HEK293 (cell line): ENCODE results near the gene STK35.

Experiments
- CTCF ChIA-PET: fragments of 350-600 bp; formaldehyde crosslinking; extraction: SDS; loops from one replicate; lab custom pipeline; 2021; ENCODE audit warnings: antibody characterized with exemption; lab: Yijun Ruan, JAX
- POLR2A ChIA-PET: fragments of 300-600 bp; formaldehyde crosslinking; extraction: SDS; loops from one replicate; lab custom pipeline; 2020; ENCODE audit warnings: antibody characterized with exemption, inconsistent platforms; lab: Yijun Ruan, JAX
- H3K27ac ChIP-seq: fragments of 200-500 bp; sonication (Bioruptor generic); 2 replicates; pipeline ENCODE4 v1.5.1; 2014; ENCODE audit warnings: low read depth, low read length, control low read depth, inconsistent platforms; ENCODE audit errors: extremely low read depth
- H3K36me3 ChIP-seq, 2 experiments: fragments of 200-500 bp in 1 of 2; sonication (Bioruptor generic) in 1 of 2; 1 replicate in 1 of 2; 2 replicates in 1 of 2; pipeline ENCODE4 v1.5.1; 2014 to 2017; ENCODE audit warnings: inconsistent platforms in 2 of 2, low read length in 2 of 2; ENCODE audit not compliant: control insufficient read depth in 2 of 2, insufficient read depth in 1 of 2
- H3K4me1 ChIP-seq: fragments of 200-500 bp; sonication (Bioruptor generic); 2 replicates; pipeline ENCODE4 v1.5.1; 2014; ENCODE audit warnings: mild to moderate bottlenecking, low read length, inconsistent platforms; ENCODE audit not compliant: control insufficient read depth, insufficient read depth
- H3K4me3 ChIP-seq: 2 replicates; pipeline ENCODE4 v1.5.1; 2011; ENCODE audit warnings: low read depth, mild to moderate bottlenecking, control low read depth, low read length, moderate library complexity
- H3K9me3 ChIP-seq: fragments of 200-500 bp; sonication (Bioruptor generic); 2 replicates; pipeline ENCODE4 v1.5.1; 2014; ENCODE audit warnings: low read depth, low read length, inconsistent platforms; ENCODE audit not compliant: control insufficient read depth, insufficient read depth
- ELK4 ChIP-seq: IDR thresholded peaks from 2 replicates; pipeline ENCODE4 v1.6.1; 2011; ENCODE audit warnings: mild to moderate bottlenecking, low read depth, low read length, borderline replicate concordance
- HOXA7 ChIP-seq: sonication (generic); formaldehyde crosslinking; IDR thresholded peaks from 2 replicates; pipeline ENCODE4 v1.8.1; 2022; ENCODE audit warnings: missing genetic modification reagents, borderline replicate concordance
- HOXD13 ChIP-seq: sonication (generic); formaldehyde crosslinking; IDR thresholded peaks from 2 replicates; pipeline ENCODE4 v1.8.0; 2022; ENCODE audit warnings: missing genetic modification reagents, borderline replicate concordance
- IKZF3 ChIP-seq: fragments of 450-650 bp; IDR thresholded peaks from 2 replicates; pipeline ENCODE4 v1.5.0; 2018; ENCODE audit warnings: missing biosample characterization, mild to moderate bottlenecking, missing genetic modification characterization, moderate library complexity
- PRDM4 ChIP-seq: fragments of 450-650 bp; formaldehyde crosslinking; IDR thresholded peaks from 2 replicates; pipeline ENCODE4 v1.5.1; 2017; ENCODE audit warnings: missing biosample characterization, missing genetic modification characterization
- ZBTB20 ChIP-seq: fragments of 450-650 bp; formaldehyde crosslinking; IDR thresholded peaks from 2 replicates; pipeline ENCODE4 v1.5.1; 2016; ENCODE audit warnings: missing biosample characterization, missing genetic modification characterization
- ZNF146 ChIP-seq: fragments of 450-650 bp; formaldehyde crosslinking; IDR thresholded peaks from 2 replicates; pipeline ENCODE4 v1.5.1; 2016; ENCODE audit warnings: missing biosample characterization, missing genetic modification characterization
- ZNF174 ChIP-seq: fragments of 450-650 bp; formaldehyde crosslinking; IDR thresholded peaks from 2 replicates; pipeline ENCODE4 v1.5.0; 2017; ENCODE audit warnings: missing biosample characterization, mild to moderate bottlenecking, missing genetic modification characterization
- ZNF223 ChIP-seq: fragments of 450-650 bp; formaldehyde crosslinking; IDR thresholded peaks from 2 replicates; pipeline ENCODE4 v1.5.1; 2016; ENCODE audit warnings: missing biosample characterization, missing genetic modification characterization
- ZNF23 ChIP-seq: fragments of 450-650 bp; formaldehyde crosslinking; IDR thresholded peaks from 2 replicates; pipeline ENCODE4 v1.5.1; 2016; ENCODE audit warnings: missing biosample characterization, missing genetic modification characterization, borderline replicate concordance
- ZNF302 ChIP-seq: fragments of 450-650 bp; formaldehyde crosslinking; IDR thresholded peaks from 2 replicates; pipeline ENCODE4 v1.5.1; 2016; ENCODE audit warnings: missing biosample characterization, missing genetic modification characterization, low read depth
- ZNF37A ChIP-seq: fragments of 450-650 bp; IDR thresholded peaks from 2 replicates; pipeline ENCODE4 v1.5.1; 2018; ENCODE audit warnings: missing biosample characterization, missing genetic modification characterization
- ZNF433 ChIP-seq: fragments of 450-650 bp; formaldehyde crosslinking; IDR thresholded peaks from 2 replicates; pipeline ENCODE4 v1.5.1; 2016; ENCODE audit warnings: missing biosample characterization, missing genetic modification characterization, low read depth
- ZNF529 ChIP-seq: fragments of 450-650 bp; formaldehyde crosslinking; IDR thresholded peaks from 2 replicates; pipeline ENCODE4 v1.5.1; 2017; ENCODE audit warnings: missing genetic modification characterization, missing biosample characterization; ENCODE audit not compliant: insufficient replicate concordance
- ZNF555 ChIP-seq: fragments of 450-650 bp; formaldehyde crosslinking; conservative IDR thresholded peaks from 2 replicates; pipeline ENCODE4 v1.5.1; 2017; ENCODE audit warnings: missing biosample characterization, mild to moderate bottlenecking, missing genetic modification characterization, inconsistent platforms
- ZNF561 ChIP-seq: fragments of 450-650 bp; IDR thresholded peaks from 2 replicates; pipeline ENCODE4 v1.5.1; 2018; ENCODE audit warnings: missing biosample characterization, missing genetic modification characterization, borderline replicate concordance
- ZNF707 ChIP-seq: fragments of 450-650 bp; formaldehyde crosslinking; IDR thresholded peaks from 2 replicates; pipeline ENCODE4 v1.5.1; 2016; ENCODE audit warnings: missing biosample characterization, missing genetic modification characterization
- ZNF785 ChIP-seq: fragments of 450-650 bp; formaldehyde crosslinking; IDR thresholded peaks from 2 replicates; pipeline ENCODE4 v1.5.1; 2016; ENCODE audit warnings: missing biosample characterization, missing genetic modification characterization
- ZNF791 ChIP-seq: fragments of 450-650 bp; formaldehyde crosslinking; IDR thresholded peaks from 2 replicates; pipeline ENCODE4 v1.5.1; 2016; ENCODE audit warnings: missing biosample characterization, missing genetic modification characterization
- TF ChIP-seq, protein P1 (sequence below): fragments of 450-650 bp; formaldehyde crosslinking; IDR thresholded peaks from 2 replicates; pipeline ENCODE4 v1.5.1; 2016; ENCODE audit warnings: missing biosample characterization, missing genetic modification characterization
- TF ChIP-seq, protein P2 (sequence below): fragments of 450-650 bp; formaldehyde crosslinking; IDR thresholded peaks from 2 replicates; pipeline ENCODE4 v1.5.0; 2017; ENCODE audit warnings: missing biosample characterization, missing genetic modification characterization, borderline replicate concordance
- TF ChIP-seq, protein P3 (sequence below): fragments of 450-650 bp; formaldehyde crosslinking; IDR thresholded peaks from 2 replicates; pipeline ENCODE4 v1.5.1; 2016; ENCODE audit warnings: missing biosample characterization, missing genetic modification characterization

The STK35 gene

DNA sequence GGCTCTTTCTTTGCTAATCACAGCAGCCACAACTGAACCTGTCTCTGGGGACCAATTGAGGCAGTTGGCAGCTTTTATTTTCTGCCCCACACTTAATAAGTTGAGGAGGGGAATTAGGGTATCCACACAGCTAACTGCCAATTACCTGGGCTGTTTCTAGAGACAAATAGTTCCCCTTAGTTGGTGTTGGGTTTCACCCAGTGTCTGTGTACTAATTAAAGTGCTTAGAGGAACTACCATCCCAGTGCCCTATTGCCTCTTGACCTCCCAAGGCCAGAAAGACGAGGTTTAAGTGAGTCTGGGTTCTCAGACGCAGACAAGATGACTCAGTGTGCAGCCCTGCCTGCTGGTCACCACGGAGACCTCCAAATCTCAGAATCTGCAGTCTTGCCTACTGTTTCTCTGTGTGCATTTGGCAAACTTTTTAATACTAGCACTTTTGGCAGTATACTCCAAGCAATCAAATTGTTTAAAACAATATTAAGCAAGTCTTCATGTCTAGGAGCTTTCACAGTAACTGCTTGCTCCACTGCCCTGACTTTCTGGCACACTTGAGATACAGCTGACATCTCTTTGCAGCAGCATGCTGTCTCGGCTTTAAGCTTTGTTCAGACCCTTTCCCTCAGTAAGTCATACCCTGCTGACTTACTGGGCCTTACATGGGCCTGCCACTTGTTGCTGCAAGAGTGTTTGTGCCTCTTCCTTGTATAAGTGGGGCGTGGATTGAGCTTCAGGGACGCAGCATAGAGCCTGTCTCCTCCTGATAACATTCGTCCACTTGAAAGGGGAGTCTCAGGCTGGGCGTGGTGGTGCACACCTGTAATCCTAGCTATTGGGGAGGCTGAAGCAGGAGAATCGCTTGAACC, 31.9 kb downstream of the STK35 start (continued):
- TF ChIP-seq PRDM4 (tag by site-specific recombination) = peak; percentile 41; the same call in 1 of the 2 replicates
- TF ChIP-seq ZNF146 (tag by site-specific recombination) = no peak
- TF ChIP-seq ZNF555 = no peak
- TF ChIP-seq ZNF37A (tag by site-specific recombination) = no peak
- TF ChIP-seq ZNF433 (tag by site-specific recombination) = no peak
- no peak for TF ChIP-seq HOXD13

- Histone ChIP-seq H3K9me3 (no peaks in the 10 kb centered on the region), H3K27ac (no peak overlapping the region), H3K4me1 (no peaks in the 10 kb centered on the region), H3K4me3 (no peak overlapping the region), H3K36me3 (peaks cover 0 to 22% of the 10 kb centered on the region in 2 experiments; a peak in 1 of 3 replicates)
- no peak for TF ChIP-seq ZNF302 (tag by site-specific recombination)
- TF ChIP-seq ZNF791 = no peak
- TF ChIP-seq ELK4 = no peak
- TF ChIP-seq, protein P1, sequence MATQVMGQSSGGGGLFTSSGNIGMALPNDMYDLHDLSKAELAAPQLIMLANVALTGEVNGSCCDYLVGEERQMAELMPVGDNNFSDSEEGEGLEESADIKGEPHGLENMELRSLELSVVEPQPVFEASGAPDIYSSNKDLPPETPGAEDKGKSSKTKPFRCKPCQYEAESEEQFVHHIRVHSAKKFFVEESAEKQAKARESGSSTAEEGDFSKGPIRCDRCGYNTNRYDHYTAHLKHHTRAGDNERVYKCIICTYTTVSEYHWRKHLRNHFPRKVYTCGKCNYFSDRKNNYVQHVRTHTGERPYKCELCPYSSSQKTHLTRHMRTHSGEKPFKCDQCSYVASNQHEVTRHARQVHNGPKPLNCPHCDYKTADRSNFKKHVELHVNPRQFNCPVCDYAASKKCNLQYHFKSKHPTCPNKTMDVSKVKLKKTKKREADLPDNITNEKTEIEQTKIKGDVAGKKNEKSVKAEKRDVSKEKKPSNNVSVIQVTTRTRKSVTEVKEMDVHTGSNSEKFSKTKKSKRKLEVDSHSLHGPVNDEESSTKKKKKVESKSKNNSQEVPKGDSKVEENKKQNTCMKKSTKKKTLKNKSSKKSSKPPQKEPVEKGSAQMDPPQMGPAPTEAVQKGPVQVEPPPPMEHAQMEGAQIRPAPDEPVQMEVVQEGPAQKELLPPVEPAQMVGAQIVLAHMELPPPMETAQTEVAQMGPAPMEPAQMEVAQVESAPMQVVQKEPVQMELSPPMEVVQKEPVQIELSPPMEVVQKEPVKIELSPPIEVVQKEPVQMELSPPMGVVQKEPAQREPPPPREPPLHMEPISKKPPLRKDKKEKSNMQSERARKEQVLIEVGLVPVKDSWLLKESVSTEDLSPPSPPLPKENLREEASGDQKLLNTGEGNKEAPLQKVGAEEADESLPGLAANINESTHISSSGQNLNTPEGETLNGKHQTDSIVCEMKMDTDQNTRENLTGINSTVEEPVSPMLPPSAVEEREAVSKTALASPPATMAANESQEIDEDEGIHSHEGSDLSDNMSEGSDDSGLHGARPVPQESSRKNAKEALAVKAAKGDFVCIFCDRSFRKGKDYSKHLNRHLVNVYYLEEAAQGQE (tag by site-specific recombination) = no peak
- no peak for TF ChIP-seq ZNF23 (tag by site-specific recombination)
- no peak for TF ChIP-seq ZNF529 (tag by site-specific recombination)
- no peak for TF ChIP-seq ZBTB20 (tag by site-specific recombination)
- no peak for TF ChIP-seq HOXA7 (CRISPR knock-in tag)
- TF ChIP-seq ZNF785 = no peak
- no peak for TF ChIP-seq IKZF3
- no peak for TF ChIP-seq ZNF223 (tag by site-specific recombination)
- TF ChIP-seq, protein P2, sequence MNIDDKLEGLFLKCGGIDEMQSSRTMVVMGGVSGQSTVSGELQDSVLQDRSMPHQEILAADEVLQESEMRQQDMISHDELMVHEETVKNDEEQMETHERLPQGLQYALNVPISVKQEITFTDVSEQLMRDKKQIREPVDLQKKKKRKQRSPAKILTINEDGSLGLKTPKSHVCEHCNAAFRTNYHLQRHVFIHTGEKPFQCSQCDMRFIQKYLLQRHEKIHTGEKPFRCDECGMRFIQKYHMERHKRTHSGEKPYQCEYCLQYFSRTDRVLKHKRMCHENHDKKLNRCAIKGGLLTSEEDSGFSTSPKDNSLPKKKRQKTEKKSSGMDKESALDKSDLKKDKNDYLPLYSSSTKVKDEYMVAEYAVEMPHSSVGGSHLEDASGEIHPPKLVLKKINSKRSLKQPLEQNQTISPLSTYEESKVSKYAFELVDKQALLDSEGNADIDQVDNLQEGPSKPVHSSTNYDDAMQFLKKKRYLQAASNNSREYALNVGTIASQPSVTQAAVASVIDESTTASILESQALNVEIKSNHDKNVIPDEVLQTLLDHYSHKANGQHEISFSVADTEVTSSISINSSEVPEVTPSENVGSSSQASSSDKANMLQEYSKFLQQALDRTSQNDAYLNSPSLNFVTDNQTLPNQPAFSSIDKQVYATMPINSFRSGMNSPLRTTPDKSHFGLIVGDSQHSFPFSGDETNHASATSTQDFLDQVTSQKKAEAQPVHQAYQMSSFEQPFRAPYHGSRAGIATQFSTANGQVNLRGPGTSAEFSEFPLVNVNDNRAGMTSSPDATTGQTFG (tag by site-specific recombination) = no peak
- TF ChIP-seq ZNF707 = no peak
- no peak for TF ChIP-seq ZNF555
- no peak for TF ChIP-seq ZNF561 (tag by site-specific recombination)
- no peak for TF ChIP-seq ZNF174 (tag by site-specific recombination)
- TF ChIP-seq, protein P3, sequence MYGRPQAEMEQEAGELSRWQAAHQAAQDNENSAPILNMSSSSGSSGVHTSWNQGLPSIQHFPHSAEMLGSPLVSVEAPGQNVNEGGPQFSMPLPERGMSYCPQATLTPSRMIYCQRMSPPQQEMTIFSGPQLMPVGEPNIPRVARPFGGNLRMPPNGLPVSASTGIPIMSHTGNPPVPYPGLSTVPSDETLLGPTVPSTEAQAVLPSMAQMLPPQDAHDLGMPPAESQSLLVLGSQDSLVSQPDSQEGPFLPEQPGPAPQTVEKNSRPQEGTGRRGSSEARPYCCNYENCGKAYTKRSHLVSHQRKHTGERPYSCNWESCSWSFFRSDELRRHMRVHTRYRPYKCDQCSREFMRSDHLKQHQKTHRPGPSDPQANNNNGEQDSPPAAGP (tag by site-specific recombination) = no peak
- ChIA-PET CTCF (interaction anchor here (1.7 kb wide), 1 partner anchor 128 kb away, joined by 5 read pairs; no protein-coding TSS in a partner anchor), POLR2A (no interaction called here)
Observed at GRCh38 chr20:2135013-2135412, 33.4 kb downstream of the STK35 start.
